DND-41 (cell line): Measurements from ENCODE around the gene EXOC6.

Source experiments
- CTCF ChIP-seq: IDR thresholded peaks from 2 replicates; pipeline ENCODE4 v1.5.1; 2012; ENCODE audit warnings: borderline replicate concordance, low read length, moderate library complexity, mild to moderate bottlenecking; ENCODE audit not compliant: poor library complexity, severe bottlenecking; ENCODE audit errors: extremely low read depth
- EZH2 ChIP-seq: IDR thresholded peaks from 3 replicates; pipeline ENCODE4 v1.6.1; 2012; ENCODE audit warnings: borderline replicate concordance, low read depth, mild to moderate bottlenecking, moderate library complexity, low read length, inconsistent platforms; ENCODE audit not compliant: severe bottlenecking

DNA sequence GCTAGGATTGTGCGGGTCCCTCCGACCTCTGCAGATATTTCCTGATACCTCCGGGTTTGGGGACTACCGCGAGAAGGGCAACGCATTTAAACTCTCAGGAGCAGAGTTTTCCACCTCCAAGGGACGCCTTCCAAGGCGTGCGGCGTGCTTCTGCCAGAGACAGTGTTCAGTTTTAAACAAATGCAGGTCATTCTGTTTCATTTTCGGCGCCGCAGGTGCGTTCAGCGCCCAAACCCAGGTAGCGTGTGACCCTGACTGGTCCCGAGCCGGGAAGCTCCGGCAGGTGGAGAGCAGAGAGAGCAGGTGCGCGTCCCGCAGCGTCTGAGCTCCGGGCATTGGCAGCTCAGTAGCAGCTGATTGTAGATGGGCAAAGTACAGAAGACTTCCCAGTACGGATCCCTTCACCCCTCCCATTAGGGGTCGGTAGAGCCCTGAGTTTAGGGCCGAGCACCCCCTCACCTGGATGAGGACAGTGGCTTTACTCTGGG is 223.9 kb downstream of the EXOC6 start:
- TF ChIP-seq EZH2 (no peak), CTCF (no peak)
